ENCODE data around the gene XRCC5. TPM values are rescaled to one million over a fixed set of nuclear protein-coding genes. Genes with fewer than 3 reads are reported as not detected.
A peak's percentile ranks its signal among the peaks of the same experiment; 100 is the strongest.

Gene XRCC5
- total and polyA plus RNA-seq, 2 of the 8 experiments (the other 6 are each of a cell fraction or from before 2014, with no cell fraction given): 308 to 644 TPM

DNA sequence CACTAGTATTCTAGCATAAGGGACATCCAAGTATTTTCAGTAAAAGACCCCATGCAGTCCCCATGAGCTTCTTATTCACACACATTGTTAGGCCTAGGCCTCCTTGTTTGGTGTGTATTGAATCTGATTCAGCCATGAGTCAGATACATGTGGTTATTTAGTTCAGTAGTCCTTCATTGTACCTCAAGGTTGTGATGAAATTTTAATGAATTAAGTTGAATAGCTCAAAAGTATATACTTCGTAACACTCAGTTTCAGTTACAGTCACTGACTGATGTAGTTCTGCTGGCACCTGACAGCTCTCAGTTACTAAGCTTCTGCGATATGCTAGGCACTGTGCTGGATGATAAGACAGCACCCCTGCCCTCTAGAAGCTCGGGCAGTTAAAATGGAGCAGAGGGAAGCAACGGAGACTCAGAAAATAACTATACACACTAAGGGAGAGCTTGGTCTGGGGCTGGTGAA, 86.4 kb downstream of the XRCC5 start:
- no peak for FAIRE-seq
- DNase-seq (ENCODE audit: low read depth in 1 of 2, low spot score in 2 of 2): no peak
- TF ChIP-seq HDAC6 (IDR thresholded peaks at IDR 0.05; ENCODE audit: low read depth, low read length): no peak
- H3K4me3 ChIP-seq (ENCODE audit: extremely low read depth in 1 of 4, insufficient read depth in 2 of 4, low read depth in 3 of 4, low read length in 4 of 4): no peak overlapping the region
- no peak overlapping the region for H2BK20ac ChIP-seq (ENCODE audit: low read length)
- no peak overlapping the region for H3K14ac ChIP-seq (ENCODE audit: insufficient read length)
- H3K4me1 ChIP-seq (replicated peaks in 1 of 4; ENCODE audit: control insufficient read depth in 3 of 4, insufficient read depth in 4 of 4, low read length in 3 of 4): peaks cover 0 to 9% (median 5%) of the 10 kb centered on the region in 4 experiments; a peak in 5 of 7 replicates
- no peak overlapping the region for H2AFZ ChIP-seq (ENCODE audit: low read length)
- H4K8ac ChIP-seq (ENCODE audit: extremely low read depth, insufficient read depth, low read length): no peak overlapping the region
- H3K27ac ChIP-seq (ENCODE audit: low read depth, low read length): no peak overlapping the region
- H3K36me3 ChIP-seq (ENCODE audit: control insufficient read depth in 2 of 4, insufficient read depth in 4 of 4, low read length in 3 of 4): peaks cover 12 to 90% (median 51%) of the 10 kb centered on the region in 4 experiments
- H4K91ac ChIP-seq (replicated peaks; ENCODE audit: insufficient read length, low read length): no peak overlapping the region
- no peak overlapping the region for H3K23ac ChIP-seq (ENCODE audit: insufficient read length)
- no peak overlapping the region for H3K56ac ChIP-seq (replicated peaks; ENCODE audit: insufficient read length, low read depth, low read length)
- WGBS, 2 experiments (ENCODE audit: extremely low coverage in 1 of 2, insufficient coverage in 1 of 2, insufficient read length in 1 of 2, insufficient replicate concordance in 2 of 2, low coverage in 1 of 2, low lambda C conversion rate in 2 of 2, missing lambda C conversion rate in 1 of 2): 89% methylated on average over 4 of the region's 4 CpGs; no CpG with 5 or more reads in 1 of the 2 experiments
- H3K4ac ChIP-seq (replicated peaks; ENCODE audit: insufficient read length, low read depth, low read length): no peak overlapping the region
- ChIA-PET POLR2A (ENCODE audit: partially characterized antibody) (interaction anchor here (0.9 to 1.4 kb wide), 6 partner anchors 9 to 65 kb away, joined by 3 to 4 read pairs (median 3); no protein-coding TSS in a partner anchor), CTCF (ENCODE audit: partially characterized antibody) (interaction anchor here (0.9 to 1.6 kb wide), 3 partner anchors 12 to 209 kb away, joined by 3 to 6 read pairs (median 5); no protein-coding TSS in a partner anchor)
- H2BK5ac ChIP-seq (ENCODE audit: low read depth, low read length): no peak overlapping the region
- H2BK120ac ChIP-seq (replicated peaks; ENCODE audit: low read depth, low read length): no peak overlapping the region
- H2BK15ac ChIP-seq (ENCODE audit: low read length): no peak overlapping the region
- H2BK12ac ChIP-seq (ENCODE audit: low read depth, low read length): no peak overlapping the region
- no peaks in the 10 kb centered on the region for H3K27me3 ChIP-seq (replicated peaks in 1 of 4; ENCODE audit: control insufficient read depth in 3 of 4, extremely low read depth in 1 of 4, insufficient read depth in 3 of 4, low read length in 3 of 4)
- H3K18ac ChIP-seq (ENCODE audit: extremely low read depth, low read length): 0 out of 2 replicates have a peak overlapping the region, but pooled peaks have one; percentile 25
- H3K23me2 ChIP-seq (ENCODE audit: low read depth, low read length): no peaks in the 10 kb centered on the region
- no peak overlapping the region for H3K9ac ChIP-seq (replicated peaks in 1 of 4; ENCODE audit: extremely low read depth in 1 of 4, low read depth in 3 of 4, low read length in 3 of 4)
- H3K4me2 ChIP-seq (ENCODE audit: insufficient read depth in 1 of 2, low read depth in 2 of 2, low read length in 2 of 2): no peak overlapping the region
- H3K9me3 ChIP-seq (ENCODE audit: insufficient read depth in 2 of 2, low read depth in 1 of 2, low read length in 1 of 2): no peaks in the 10 kb centered on the region
- peaks cover 1 to 2% of the 10 kb centered on the region in 2 experiments for H4K20me1 ChIP-seq (replicated peaks in 1 of 2; ENCODE audit: control insufficient read depth in 1 of 2, insufficient read depth in 2 of 2, low read length in 2 of 2)
- H3K79me2 ChIP-seq (ENCODE audit: control insufficient read depth in 1 of 2, insufficient read depth in 2 of 2, low read length in 2 of 2): no peaks in the 10 kb centered on the region; a peak in 3 of 4 replicates
- no peak overlapping the region for H4K5ac ChIP-seq (ENCODE audit: insufficient read length, low read depth, low read length)
- no peak overlapping the region for H2AK5ac ChIP-seq (ENCODE audit: low read depth, low read length)
- H3K79me1 ChIP-seq (ENCODE audit: low read depth, low read length): no peaks in the 10 kb centered on the region; the same call in 1 of the 2 replicates

Measured in H1 (cell line).